Measurements from ENCODE around the gene SMIM24. TPM values are rescaled to one million over a fixed set of nuclear protein-coding genes. Genes with fewer than 3 reads are reported as not detected.

Gene SMIM24
- total RNA-seq, 1 donor from 2014 or later = not detected

- peaks cover 3% of the 10 kb centered on the region for H3K4me1 Mint-ChIP-seq (ENCODE audit: low read depth, unreplicated experiment)
- no peak overlapping the region for H3K27ac Mint-ChIP-seq (ENCODE audit: unreplicated experiment)
- H3K9me3 Mint-ChIP-seq (ENCODE audit: unreplicated experiment) = peaks cover 5% of the 10 kb centered on the region
- peaks cover 23% of the 10 kb centered on the region for H3K27me3 Mint-ChIP-seq (ENCODE audit: unreplicated experiment)
- TF ChIP-seq CTCF (IDR thresholded peaks at IDR 0.05; ENCODE audit: partially characterized antibody, unreplicated experiment) = peak; percentile 37
- H3K4me3 Mint-ChIP-seq (ENCODE audit: unreplicated experiment) = no peak overlapping the region
- H3K36me3 Mint-ChIP-seq (ENCODE audit: unreplicated experiment) = no peaks in the 10 kb centered on the region
- DNase-seq = no peak
Measured at GRCh38 chr19:3463714-3464586, 16.4 kb downstream of the SMIM24 start.

- Mint-ChIP-seq H3K9me3 (ENCODE audit: unreplicated experiment) (peaks cover 1% of the 10 kb centered on the region), H3K4me3 (ENCODE audit: unreplicated experiment) (peak overlapping the region; percentile 67), H3K27me3 (ENCODE audit: unreplicated experiment) (peaks cover 23% of the 10 kb centered on the region), H3K27ac (ENCODE audit: unreplicated experiment) (no peak overlapping the region), H3K4me1 (ENCODE audit: low read depth, unreplicated experiment) (peaks cover 3% of the 10 kb centered on the region), H3K36me3 (ENCODE audit: unreplicated experiment) (no peaks in the 10 kb centered on the region)
- TF ChIP-seq CTCF (IDR thresholded peaks at IDR 0.05; ENCODE audit: partially characterized antibody, unreplicated experiment) = no peak
- peak; percentile 57 for DNase-seq
Measured at GRCh38 chr19:3462991-3463713, 17.2 kb downstream of the SMIM24 start.

GRCh38 chr19:3459965-3460582 lies 20.3 kb downstream of the SMIM24 start:
- no peak overlapping the region for H3K27ac Mint-ChIP-seq (ENCODE audit: unreplicated experiment)
- peaks cover 14% of the 10 kb centered on the region for H3K27me3 Mint-ChIP-seq (ENCODE audit: unreplicated experiment)
- no peak for TF ChIP-seq CTCF (IDR thresholded peaks at IDR 0.05; ENCODE audit: partially characterized antibody, unreplicated experiment)
- H3K4me3 Mint-ChIP-seq (ENCODE audit: unreplicated experiment) = no peak overlapping the region
- no peak for DNase-seq
- H3K36me3 Mint-ChIP-seq (ENCODE audit: unreplicated experiment) = no peaks in the 10 kb centered on the region
- peaks cover 3% of the 10 kb centered on the region for H3K4me1 Mint-ChIP-seq (ENCODE audit: low read depth, unreplicated experiment)
- peaks cover 1% of the 10 kb centered on the region for H3K9me3 Mint-ChIP-seq (ENCODE audit: unreplicated experiment)

- H3K4me3 Mint-ChIP-seq (ENCODE audit: unreplicated experiment) = peak overlapping the region; percentile 20
- TF ChIP-seq CTCF (IDR thresholded peaks at IDR 0.05; ENCODE audit: partially characterized antibody, unreplicated experiment) = no peak
- peaks cover 3% of the 10 kb centered on the region for H3K4me1 Mint-ChIP-seq (ENCODE audit: low read depth, unreplicated experiment)
- H3K27me3 Mint-ChIP-seq (ENCODE audit: unreplicated experiment) = peaks cover 14% of the 10 kb centered on the region
- peaks cover 1% of the 10 kb centered on the region for H3K9me3 Mint-ChIP-seq (ENCODE audit: unreplicated experiment)
- no peak overlapping the region for H3K27ac Mint-ChIP-seq (ENCODE audit: unreplicated experiment)
- H3K36me3 Mint-ChIP-seq (ENCODE audit: unreplicated experiment) = no peaks in the 10 kb centered on the region
- no peak for DNase-seq
Measured at GRCh38 chr19:3459089-3459881, 21.0 kb downstream of the SMIM24 start.

Data from glutamatergic neuron (in vitro differentiated cells).